ENCODE measurements around the gene BMP5. TPM values are rescaled to one million over a fixed set of nuclear protein-coding genes. Genes with fewer than 3 reads are reported as not detected.

Gene BMP5
- polyA plus RNA-seq, 1 donor (not counting 4 experiments of a cell fraction or from before 2014, with no cell fraction given): not detected

DNA sequence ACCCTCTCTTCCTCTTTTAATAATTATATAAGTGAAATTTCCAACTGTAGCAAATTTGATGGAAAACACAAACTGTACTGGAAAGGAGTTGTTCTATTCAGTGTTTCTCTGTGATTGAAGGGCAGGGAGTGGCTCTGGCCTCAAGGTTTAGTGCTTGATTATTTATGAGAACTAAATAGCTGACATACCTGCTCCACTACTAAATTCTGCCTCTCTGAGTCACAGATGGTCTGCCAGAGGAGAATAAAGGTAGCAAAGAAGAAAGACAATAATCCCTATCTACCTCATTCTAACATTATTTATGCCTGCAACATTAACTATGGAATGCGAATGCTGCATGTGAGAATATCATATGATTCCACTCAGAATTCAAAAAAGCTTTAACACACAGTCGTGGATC, 9.3 kb downstream of the BMP5 start:
- H3K9ac ChIP-seq (ENCODE audit: control insufficient read depth, extremely low read depth, insufficient read depth, low read length): no peak overlapping the region
- H3K4me2 ChIP-seq (ENCODE audit: control insufficient read depth, extremely low read depth, insufficient read depth, low read depth, low read length): peak overlapping the region; percentile 39
- H3K27ac ChIP-seq (ENCODE audit: control insufficient read depth, insufficient read depth, low read length): peak overlapping the region; percentile 28
- H3K79me2 ChIP-seq (ENCODE audit: control insufficient read depth, insufficient read depth, low read length): no peaks in the 10 kb centered on the region
- no peak overlapping the region for H2AFZ ChIP-seq (ENCODE audit: control insufficient read depth, low read length)
- no peaks in the 10 kb centered on the region for H3K36me3 ChIP-seq (ENCODE audit: control insufficient read depth in 2 of 2, extremely low read depth in 1 of 2, insufficient read depth in 2 of 2, low read length in 2 of 2)
- DNase-seq (ENCODE audit: low read depth, low spot score): peak; percentile 30
- no peaks in the 10 kb centered on the region for H3K9me3 ChIP-seq (ENCODE audit: control insufficient read depth, low read depth, low read length)
- FAIRE-seq: peak; percentile 90
- H3K9me1 ChIP-seq (ENCODE audit: control insufficient read depth, extremely low read depth, insufficient read depth, low read length): no peaks in the 10 kb centered on the region
- H3K4me1 ChIP-seq (ENCODE audit: control insufficient read depth, extremely low read depth, insufficient read depth, low read length): peaks cover 46% of the 10 kb centered on the region
- no peaks in the 10 kb centered on the region for H3K27me3 ChIP-seq (ENCODE audit: control insufficient read depth, extremely low read depth, insufficient read depth, low read length)
- H3K4me3 ChIP-seq (ENCODE audit: control insufficient read depth in 2 of 3, extremely low read depth in 1 of 3, insufficient read depth in 2 of 3, low read depth in 1 of 3, low read length in 3 of 3): peak overlapping the region in 1 of 3 experiments; percentile 43
- no peaks in the 10 kb centered on the region for H4K20me1 ChIP-seq (ENCODE audit: control insufficient read depth, extremely low read depth, insufficient read depth, low read length)
- TF ChIP-seq, protein P1, sequence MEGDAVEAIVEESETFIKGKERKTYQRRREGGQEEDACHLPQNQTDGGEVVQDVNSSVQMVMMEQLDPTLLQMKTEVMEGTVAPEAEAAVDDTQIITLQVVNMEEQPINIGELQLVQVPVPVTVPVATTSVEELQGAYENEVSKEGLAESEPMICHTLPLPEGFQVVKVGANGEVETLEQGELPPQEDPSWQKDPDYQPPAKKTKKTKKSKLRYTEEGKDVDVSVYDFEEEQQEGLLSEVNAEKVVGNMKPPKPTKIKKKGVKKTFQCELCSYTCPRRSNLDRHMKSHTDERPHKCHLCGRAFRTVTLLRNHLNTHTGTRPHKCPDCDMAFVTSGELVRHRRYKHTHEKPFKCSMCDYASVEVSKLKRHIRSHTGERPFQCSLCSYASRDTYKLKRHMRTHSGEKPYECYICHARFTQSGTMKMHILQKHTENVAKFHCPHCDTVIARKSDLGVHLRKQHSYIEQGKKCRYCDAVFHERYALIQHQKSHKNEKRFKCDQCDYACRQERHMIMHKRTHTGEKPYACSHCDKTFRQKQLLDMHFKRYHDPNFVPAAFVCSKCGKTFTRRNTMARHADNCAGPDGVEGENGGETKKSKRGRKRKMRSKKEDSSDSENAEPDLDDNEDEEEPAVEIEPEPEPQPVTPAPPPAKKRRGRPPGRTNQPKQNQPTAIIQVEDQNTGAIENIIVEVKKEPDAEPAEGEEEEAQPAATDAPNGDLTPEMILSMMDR (optimal IDR thresholded peaks at IDR 0.05 in 1 of 3, IDR thresholded peaks at IDR 0.05 in 1 of 3, conservative IDR thresholded peaks at IDR 0.05 in 1 of 3; ENCODE audit: extremely low read depth in 1 of 3, insufficient read depth in 2 of 3, low read length in 3 of 3): no peak
- TF ChIP-seq EZH2 (IDR thresholded peaks at IDR 0.05; ENCODE audit: low read length): no peak
- dilution Hi-C loops (cut with MboI; ENCODE audit: extremely low pct_ligation_motif_present, low sequenced_read_pairs): no loop called here

GRCh38 chr6:55853008-55854001, 22.1 kb downstream of the BMP5 start:
- H3K36me3 ChIP-seq (ENCODE audit: control insufficient read depth in 2 of 2, extremely low read depth in 1 of 2, insufficient read depth in 2 of 2, low read length in 2 of 2): no peaks in the 10 kb centered on the region
- H3K79me2 ChIP-seq (ENCODE audit: control insufficient read depth, insufficient read depth, low read length): no peaks in the 10 kb centered on the region
- no peak overlapping the region for H3K9ac ChIP-seq (ENCODE audit: control insufficient read depth, extremely low read depth, insufficient read depth, low read length)
- no peak overlapping the region for H2AFZ ChIP-seq (ENCODE audit: control insufficient read depth, low read length)
- H3K4me2 ChIP-seq (ENCODE audit: control insufficient read depth, extremely low read depth, insufficient read depth, low read depth, low read length): no peak overlapping the region
- no peaks in the 10 kb centered on the region for H4K20me1 ChIP-seq (ENCODE audit: control insufficient read depth, extremely low read depth, insufficient read depth, low read length)
- no peaks in the 10 kb centered on the region for H3K9me1 ChIP-seq (ENCODE audit: control insufficient read depth, extremely low read depth, insufficient read depth, low read length)
- H3K4me3 ChIP-seq (ENCODE audit: control insufficient read depth in 2 of 3, extremely low read depth in 1 of 3, insufficient read depth in 2 of 3, low read depth in 1 of 3, low read length in 3 of 3): no peak overlapping the region
- FAIRE-seq: no peak
- no peak overlapping the region for H3K27ac ChIP-seq (ENCODE audit: control insufficient read depth, insufficient read depth, low read length)
- H3K27me3 ChIP-seq (ENCODE audit: control insufficient read depth, extremely low read depth, insufficient read depth, low read length): no peaks in the 10 kb centered on the region
- H3K9me3 ChIP-seq (ENCODE audit: control insufficient read depth, low read depth, low read length): no peaks in the 10 kb centered on the region
- DNase-seq (ENCODE audit: low read depth, low spot score): no peak
- dilution Hi-C loops (cut with MboI; ENCODE audit: extremely low pct_ligation_motif_present, low sequenced_read_pairs): no loop called here
- TF ChIP-seq, protein P1 (optimal IDR thresholded peaks at IDR 0.05 in 1 of 3, IDR thresholded peaks at IDR 0.05 in 1 of 3, conservative IDR thresholded peaks at IDR 0.05 in 1 of 3; ENCODE audit: extremely low read depth in 1 of 3, insufficient read depth in 2 of 3, low read length in 3 of 3): no peak
- TF ChIP-seq EZH2 (IDR thresholded peaks at IDR 0.05; ENCODE audit: low read length): no peak
- no peaks in the 10 kb centered on the region for H3K4me1 ChIP-seq (ENCODE audit: control insufficient read depth, extremely low read depth, insufficient read depth, low read length)

Data from keratinocyte (primary cell).